Measurements from ENCODE around the gene EPB41L2. TPM values are rescaled to one million over a fixed set of nuclear protein-coding genes. Genes with fewer than 3 reads are reported as not detected.
"Not testable (repeated sequence)": the region's sequence is repeated elsewhere in the genome, so short reads cannot be mapped to it uniquely, and the experiment has no call there.

EPB41L2 gene
- total RNA-seq, 1 experiment from 2014 or later: 91.7 TPM

GRCh38 chr6:130922922-130923321 lies 140.1 kb downstream of the EPB41L2 start:
- Mint-ChIP-seq H3K4me1 (ENCODE audit: low read depth, unreplicated experiment) (no peaks in the 10 kb centered on the region), H3K27ac (ENCODE audit: unreplicated experiment) (no peak overlapping the region), H3K27me3 (ENCODE audit: insufficient read depth, unreplicated experiment) (no peaks in the 10 kb centered on the region), H3K4me3 (ENCODE audit: unreplicated experiment) (no peak overlapping the region), H3K36me3 (ENCODE audit: insufficient read depth, unreplicated experiment) (no peaks in the 10 kb centered on the region), H3K9me3 (ENCODE audit: unreplicated experiment) (no peaks in the 10 kb centered on the region)
- ChIA-PET POLR2A (no interaction called here), CTCF (no interaction called here)
- BruUV-seq (replicated peaks): no TSS peak
- intact Hi-C loops (cut with micrococcal nuclease; ENCODE audit: unreplicated experiment): no loop called here
- Histone ChIP-seq H3K27me3 (replicated peaks; ENCODE audit: control insufficient read depth, insufficient read depth, low read length) (no peaks in the 10 kb centered on the region), H3K4me1 (peaks cover 5% of the 10 kb centered on the region; the same call in 1 of the 2 replicates), H3K4me3 (ENCODE audit: low read depth, low read length) (no peak overlapping the region), H3K36me3 (ENCODE audit: control insufficient read depth, insufficient read depth, low read length) (no peaks in the 10 kb centered on the region), H3K9me3 (no peaks in the 10 kb centered on the region)
- TF ChIP-seq CTCF (IDR thresholded peaks at IDR 0.05; ENCODE audit: insufficient read depth in 1 of 2, low read depth in 1 of 2, low read length in 1 of 2, severe bottlenecking in 1 of 2, unreplicated experiment in 1 of 2): no peak
- no peak for DNase-seq

- no peaks in the 10 kb centered on the region for H3K9me3 Mint-ChIP-seq (ENCODE audit: unreplicated experiment)
- intact Hi-C loops (cut with micrococcal nuclease; ENCODE audit: unreplicated experiment): no loop called here
- H3K27me3 Mint-ChIP-seq (ENCODE audit: insufficient read depth, unreplicated experiment): no peaks in the 10 kb centered on the region
- H3K36me3 ChIP-seq (ENCODE audit: control insufficient read depth, insufficient read depth, low read length): no peaks in the 10 kb centered on the region
- no TSS peak for BruUV-seq (replicated peaks)
- H3K27ac Mint-ChIP-seq (ENCODE audit: unreplicated experiment): no peak overlapping the region
- no peaks in the 10 kb centered on the region for H3K9me3 ChIP-seq
- no peaks in the 10 kb centered on the region for H3K4me1 ChIP-seq
- POLR2A ChIA-PET: no interaction called here
- H3K4me3 ChIP-seq (ENCODE audit: low read depth, low read length): no peak overlapping the region
- no peak for TF ChIP-seq CTCF (IDR thresholded peaks at IDR 0.05; ENCODE audit: insufficient read depth in 1 of 2, low read depth in 1 of 2, low read length in 1 of 2, severe bottlenecking in 1 of 2, unreplicated experiment in 1 of 2)
- no peak for DNase-seq
- no peaks in the 10 kb centered on the region for H3K4me1 Mint-ChIP-seq (ENCODE audit: low read depth, unreplicated experiment)
- CTCF ChIA-PET: no interaction called here
- H3K4me3 Mint-ChIP-seq (ENCODE audit: unreplicated experiment): no peak overlapping the region
- no peaks in the 10 kb centered on the region for H3K36me3 Mint-ChIP-seq (ENCODE audit: insufficient read depth, unreplicated experiment)
- no peaks in the 10 kb centered on the region for H3K27me3 ChIP-seq (replicated peaks; ENCODE audit: control insufficient read depth, insufficient read depth, low read length)
Observed at GRCh38 chr6:130920969-130921368, 142.1 kb downstream of the EPB41L2 start.

GRCh38 chr6:130918171-130918570 lies 144.9 kb downstream of the EPB41L2 start:
- no TSS peak for BruUV-seq (replicated peaks)
- no peak for TF ChIP-seq CTCF (IDR thresholded peaks at IDR 0.05; ENCODE audit: insufficient read depth in 1 of 2, low read depth in 1 of 2, low read length in 1 of 2, severe bottlenecking in 1 of 2, unreplicated experiment in 1 of 2)
- CTCF ChIA-PET: no interaction called here
- Histone ChIP-seq H3K36me3 (ENCODE audit: control insufficient read depth, insufficient read depth, low read length) (no peaks in the 10 kb centered on the region; the same call in 1 of the 2 replicates), H3K9me3 (no peaks in the 10 kb centered on the region), H3K4me3 (ENCODE audit: low read depth, low read length) (no peak overlapping the region), H3K27me3 (replicated peaks; ENCODE audit: control insufficient read depth, insufficient read depth, low read length) (no peaks in the 10 kb centered on the region), H3K4me1 (no peaks in the 10 kb centered on the region)
- Mint-ChIP-seq H3K4me1 (ENCODE audit: low read depth, unreplicated experiment) (no peaks in the 10 kb centered on the region), H3K27me3 (ENCODE audit: insufficient read depth, unreplicated experiment) (no peaks in the 10 kb centered on the region), H3K4me3 (ENCODE audit: unreplicated experiment) (no peak overlapping the region), H3K9me3 (ENCODE audit: unreplicated experiment) (no peaks in the 10 kb centered on the region), H3K27ac (ENCODE audit: unreplicated experiment) (no peak overlapping the region), H3K36me3 (ENCODE audit: insufficient read depth, unreplicated experiment) (no peaks in the 10 kb centered on the region)
- intact Hi-C loops (cut with micrococcal nuclease; ENCODE audit: unreplicated experiment): no loop called here
- POLR2A ChIA-PET: no interaction called here
- no peak for DNase-seq

- H3K4me1 ChIP-seq; H3K27me3 Mint-ChIP-seq (ENCODE audit: insufficient read depth, unreplicated experiment); H3K36me3 ChIP-seq (ENCODE audit: control insufficient read depth, insufficient read depth, low read length); intact Hi-C loops (cut with micrococcal nuclease; ENCODE audit: unreplicated experiment); CTCF ChIA-PET; H3K36me3 Mint-ChIP-seq (ENCODE audit: insufficient read depth, unreplicated experiment); H3K9me3 Mint-ChIP-seq (ENCODE audit: unreplicated experiment); BruUV-seq (replicated peaks); POLR2A ChIA-PET; H3K27ac Mint-ChIP-seq (ENCODE audit: unreplicated experiment); DNase-seq; H3K9me3 ChIP-seq; H3K27me3 ChIP-seq (replicated peaks; ENCODE audit: control insufficient read depth, insufficient read depth, low read length); H3K4me3 Mint-ChIP-seq (ENCODE audit: unreplicated experiment); H3K4me3 ChIP-seq (ENCODE audit: low read depth, low read length); H3K4me1 Mint-ChIP-seq (ENCODE audit: low read depth, unreplicated experiment): not testable (repeated sequence)
Observed at GRCh38 chr6:130915606-130916005, 147.4 kb downstream of the EPB41L2 start.

Data from Caco-2 (cell line).